Fibroblast of mammary gland (primary cell): Measurements from ENCODE around the gene ABR.
"Not testable (repeated sequence)": the region's sequence is repeated elsewhere in the genome, so short reads cannot be mapped to it uniquely, and the experiment has no call there.

Source experiments
- DNase-seq: peaks from one replicate; pipeline ENCODE4 v3.0.0-alpha.2; 2010; ENCODE audit warnings: low read depth
- H3K4me3 ChIP-seq: 2 replicates; pipeline ENCODE4 v1.5.1; 2011; ENCODE audit warnings: low read depth, mild to moderate bottlenecking, low read length, moderate library complexity; ENCODE audit not compliant: control insufficient read depth
- TF ChIP-seq, protein P1 (sequence below): conservative IDR thresholded peaks from 2 replicates; pipeline ENCODE4 v1.5.1; 2011; ENCODE audit warnings: low read depth, low read length, inconsistent platforms; ENCODE audit not compliant: control insufficient read depth, insufficient read depth

Gene ABR

GRCh38 chr17:1050996-1051925 is 128.5 kb downstream of the ABR start:
- no peak for DNase-seq
- TF ChIP-seq, protein P1, sequence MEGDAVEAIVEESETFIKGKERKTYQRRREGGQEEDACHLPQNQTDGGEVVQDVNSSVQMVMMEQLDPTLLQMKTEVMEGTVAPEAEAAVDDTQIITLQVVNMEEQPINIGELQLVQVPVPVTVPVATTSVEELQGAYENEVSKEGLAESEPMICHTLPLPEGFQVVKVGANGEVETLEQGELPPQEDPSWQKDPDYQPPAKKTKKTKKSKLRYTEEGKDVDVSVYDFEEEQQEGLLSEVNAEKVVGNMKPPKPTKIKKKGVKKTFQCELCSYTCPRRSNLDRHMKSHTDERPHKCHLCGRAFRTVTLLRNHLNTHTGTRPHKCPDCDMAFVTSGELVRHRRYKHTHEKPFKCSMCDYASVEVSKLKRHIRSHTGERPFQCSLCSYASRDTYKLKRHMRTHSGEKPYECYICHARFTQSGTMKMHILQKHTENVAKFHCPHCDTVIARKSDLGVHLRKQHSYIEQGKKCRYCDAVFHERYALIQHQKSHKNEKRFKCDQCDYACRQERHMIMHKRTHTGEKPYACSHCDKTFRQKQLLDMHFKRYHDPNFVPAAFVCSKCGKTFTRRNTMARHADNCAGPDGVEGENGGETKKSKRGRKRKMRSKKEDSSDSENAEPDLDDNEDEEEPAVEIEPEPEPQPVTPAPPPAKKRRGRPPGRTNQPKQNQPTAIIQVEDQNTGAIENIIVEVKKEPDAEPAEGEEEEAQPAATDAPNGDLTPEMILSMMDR: no peak
- no peak overlapping the region for H3K4me3 ChIP-seq

- H3K4me3 ChIP-seq: no peak overlapping the region
- DNase-seq: no peak
- TF ChIP-seq, protein P1: no peak
Measured at GRCh38 chr17:1050246-1050995, 129.4 kb downstream of the ABR start.

DNA sequence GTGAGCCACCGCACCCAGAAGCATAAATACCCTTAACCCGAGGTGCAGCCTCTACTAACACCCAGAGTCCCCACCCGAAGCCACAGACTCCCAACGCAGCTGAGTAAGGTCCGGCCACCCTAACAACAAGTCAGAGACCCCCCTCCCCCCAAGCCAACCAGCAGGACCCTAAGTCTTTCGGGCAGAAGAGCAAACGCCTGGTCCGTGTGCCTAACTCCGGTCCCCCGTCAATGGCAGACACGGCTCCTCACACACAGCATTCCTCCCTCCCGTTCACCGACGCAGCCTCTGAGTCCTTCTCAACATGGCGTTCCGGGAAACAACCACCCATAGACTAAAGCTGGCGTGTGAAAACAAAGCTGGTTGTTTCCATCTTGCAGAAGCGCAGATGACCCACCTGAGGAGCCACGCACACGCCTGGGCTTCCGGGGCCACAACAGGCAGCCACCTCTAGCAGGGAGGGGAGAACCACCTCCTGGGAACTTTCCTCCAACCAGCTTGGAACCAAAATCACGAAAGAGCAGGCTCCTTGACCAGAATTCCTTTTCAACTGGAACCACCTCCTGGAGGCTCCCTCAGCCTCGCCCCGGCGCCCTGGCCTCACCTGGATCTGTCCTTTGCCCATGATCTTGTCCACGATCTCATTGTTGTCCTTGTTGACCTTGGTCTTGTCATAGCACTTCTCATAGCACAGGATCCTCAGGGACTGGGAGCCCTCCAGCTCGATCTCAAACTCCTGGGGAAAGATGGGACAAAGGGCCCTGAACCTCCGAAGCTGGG is 130.1 kb downstream of the ABR start:
- TF ChIP-seq, protein P1: no peak
- H3K4me3 ChIP-seq: no peak overlapping the region
- DNase-seq: no peak

GRCh38 chr17:1048516-1049115 is 131.2 kb downstream of the ABR start:
- not testable (repeated sequence) for H3K4me3 ChIP-seq, DNase-seq

- TF ChIP-seq, protein P1: no peak
- no peak for DNase-seq
Measured at GRCh38 chr17:1047879-1048470, 131.8 kb downstream of the ABR start.

GRCh38 chr17:1047177-1047878 is 132.5 kb downstream of the ABR start:
- H3K4me3 ChIP-seq: no peak overlapping the region
- no peak for DNase-seq
- TF ChIP-seq, protein P1: no peak

More at GRCh38 chr17:1047879-1048470, 131.8 kb downstream of the ABR start:
- no peak overlapping the region for H3K4me3 ChIP-seq
